Measurements from ENCODE around the gene PCDHA11. TPM values are rescaled to one million over a fixed set of nuclear protein-coding genes. Genes with fewer than 3 reads are reported as not detected.
A peak's percentile ranks its signal among the peaks of the same experiment; 100 is the strongest.
"Not testable (repeated sequence)": the region's sequence is repeated elsewhere in the genome, so short reads cannot be mapped to it uniquely, and the experiment has no call there.

PCDHA11 gene
- total and polyA plus RNA-seq, 8 donors = 0.34 to 1.6 (median 0.96) TPM

GRCh38 chr5:140827704-140828361, 40.9 kb upstream of the PCDHA11 start, which contains the start of gene PCDHA6:
TSS of gene PCDHA6 (plus strand) at chr5:140827960. CDS start at chr5:140828092, 132 bp downstream.
- no peaks in the 10 kb centered on the region for H3K27me3 ChIP-seq
- ATAC-seq (peak in 2 of 4 donors; percentile 72 to 80), DNase-seq (peak in 1 of 6 donors; percentile 33), FAIRE-seq (no peak)
- H3K9me3 ChIP-seq = no peaks in the 10 kb centered on the region
- H3K4me3 ChIP-seq = peak within 1 kb of the TSS in 2 of 4 donors; percentile 13 to 20
- H3K27ac ChIP-seq = no peak within 1 kb of the TSS
- H3K4me1 ChIP-seq = no peaks in the 10 kb centered on the region
- 17% methylated on average over 27 of the region's 27 CpGs for WGBS, 2 donors
- no peaks in the 10 kb centered on the region for H3K36me3 ChIP-seq
- intact Hi-C loops (cut with DNase I) = no loop called here
- no peak for TF ChIP-seq CTCF (IDR thresholded peaks at IDR 0.05)

GRCh38 chr5:140828362-140828737, 40.4 kb upstream of the PCDHA11 start:
- Histone ChIP-seq H3K27ac (no peak overlapping the region), H3K4me1 (no peaks in the 10 kb centered on the region), H3K4me3 (peak overlapping the region in 2 of 4 donors; percentile 13 to 20), H3K9me3 (no peaks in the 10 kb centered on the region), H3K36me3 (no peaks in the 10 kb centered on the region), H3K27me3 (no peaks in the 10 kb centered on the region)
- FAIRE-seq (no peak), DNase-seq (no peak), ATAC-seq (peak in 3 of 4 donors; percentile 43 to 48 (median 46))
- 20 to 21% methylated on average over 12 to 18 of the region's 18 CpGs for WGBS, 2 donors
- intact Hi-C loops (cut with DNase I) = no loop called here
- TF ChIP-seq CTCF (IDR thresholded peaks at IDR 0.05) = no peak

GRCh38 chr5:140829511-140830501, 39.0 kb upstream of the PCDHA11 start:
- H3K4me3 ChIP-seq; ATAC-seq; H3K27me3 ChIP-seq; H3K36me3 ChIP-seq; FAIRE-seq; H3K9me3 ChIP-seq; H3K27ac ChIP-seq; H3K4me1 ChIP-seq; intact Hi-C loops (cut with DNase I): not testable (repeated sequence)
- peak in 1 of 6 donors; percentile 41 for DNase-seq
- WGBS, 2 donors = 32 to 33% methylated on average over 100 to 106 of the region's 106 CpGs

GRCh38 chr5:140833993-140834392, 34.8 kb upstream of the PCDHA11 start, which contains the start of gene PCDHA7:
TSS of gene PCDHA7 (plus strand) at chr5:140834269. CDS start at chr5:140834384, 115 bp downstream.
- Histone ChIP-seq H3K36me3 (no peaks in the 10 kb centered on the region), H3K4me3 (no peak within 1 kb of the TSS), H3K9me3 (peaks cover 0 to 3% (median 0%) of the 10 kb centered on the region in 4 donors), H3K27ac (no peak within 1 kb of the TSS), H3K4me1 (no peaks in the 10 kb centered on the region), H3K27me3 (no peaks in the 10 kb centered on the region)
- intact Hi-C loops (cut with DNase I) = no loop called here
- no peak for DNase-seq
- 4 to 8% methylated on average over 8 of the region's 8 CpGs for WGBS, 2 donors
- no peak for FAIRE-seq
- peak in 1 of 4 donors; percentile 61 for ATAC-seq
- TF ChIP-seq CTCF (IDR thresholded peaks at IDR 0.05) = no peak

GRCh38 chr5:140834439-140835008, 34.2 kb upstream of the PCDHA11 start:
- H3K9me3 ChIP-seq; DNase-seq; H3K27ac ChIP-seq; FAIRE-seq; H3K4me1 ChIP-seq; H3K4me3 ChIP-seq; intact Hi-C loops (cut with DNase I); H3K36me3 ChIP-seq; H3K27me3 ChIP-seq: not testable (repeated sequence)
- peak in 1 of 4 donors; percentile 41 for ATAC-seq
- 13 to 15% methylated on average over 26 of the region's 38 CpGs for WGBS, 2 donors

Data from pancreas (tissue), 10 donors.